Vagina (tissue), 2 donors: ENCODE results near the gene OR5D14.

Source experiments
- POLR2AphosphoS5 ChIP-seq, 2 donors: sonication (generic); formaldehyde crosslinking; IDR thresholded peaks; one replicate each; pipeline ENCODE4 v1.9.0; 2017; ENCODE audit warnings: antibody characterized with exemption in 2 of 2, mild to moderate bottlenecking in 2 of 2, low read depth in 1 of 2; ENCODE audit not compliant: insufficient read depth in 1 of 2
- TF ChIP-seq, protein P1 (sequence below), 3 experiments: fragments of 450-650 bp in 2 of 3; fragments of 200-600 bp in 1 of 3; sonication (generic) in 1 of 3; IDR thresholded peaks; one replicate each; pipeline ENCODE4 v1.5.1; 2017 to 2019; ENCODE audit warnings: antibody characterized with exemption in 3 of 3, mild to moderate bottlenecking in 2 of 3, moderate library complexity in 2 of 3

DNA sequence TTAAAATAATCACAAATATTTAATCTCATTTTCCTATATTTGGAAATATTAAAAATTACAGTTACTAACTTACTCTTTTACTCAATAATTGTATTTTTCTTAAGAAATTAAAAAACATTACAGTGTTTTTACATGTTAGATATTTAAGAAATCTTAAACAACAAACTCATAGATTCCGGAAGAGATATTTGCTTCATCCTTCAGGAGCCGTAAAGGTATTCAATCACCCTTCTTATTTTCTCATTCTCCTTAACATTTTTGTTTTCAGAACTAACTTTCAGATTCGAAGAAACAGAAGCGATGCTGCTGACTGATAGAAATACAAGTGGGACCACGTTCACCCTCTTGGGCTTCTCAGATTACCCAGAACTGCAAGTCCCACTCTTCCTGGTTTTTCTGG is 24.0 kb downstream of the OR5D14 start, which contains the start of gene OR5D18:
- TF ChIP-seq, protein P1, sequence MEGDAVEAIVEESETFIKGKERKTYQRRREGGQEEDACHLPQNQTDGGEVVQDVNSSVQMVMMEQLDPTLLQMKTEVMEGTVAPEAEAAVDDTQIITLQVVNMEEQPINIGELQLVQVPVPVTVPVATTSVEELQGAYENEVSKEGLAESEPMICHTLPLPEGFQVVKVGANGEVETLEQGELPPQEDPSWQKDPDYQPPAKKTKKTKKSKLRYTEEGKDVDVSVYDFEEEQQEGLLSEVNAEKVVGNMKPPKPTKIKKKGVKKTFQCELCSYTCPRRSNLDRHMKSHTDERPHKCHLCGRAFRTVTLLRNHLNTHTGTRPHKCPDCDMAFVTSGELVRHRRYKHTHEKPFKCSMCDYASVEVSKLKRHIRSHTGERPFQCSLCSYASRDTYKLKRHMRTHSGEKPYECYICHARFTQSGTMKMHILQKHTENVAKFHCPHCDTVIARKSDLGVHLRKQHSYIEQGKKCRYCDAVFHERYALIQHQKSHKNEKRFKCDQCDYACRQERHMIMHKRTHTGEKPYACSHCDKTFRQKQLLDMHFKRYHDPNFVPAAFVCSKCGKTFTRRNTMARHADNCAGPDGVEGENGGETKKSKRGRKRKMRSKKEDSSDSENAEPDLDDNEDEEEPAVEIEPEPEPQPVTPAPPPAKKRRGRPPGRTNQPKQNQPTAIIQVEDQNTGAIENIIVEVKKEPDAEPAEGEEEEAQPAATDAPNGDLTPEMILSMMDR (IDR thresholded peaks at IDR 0.05) = no peak
- TF ChIP-seq POLR2AphosphoS5 (IDR thresholded peaks at IDR 0.05; ENCODE audit: insufficient read depth in 1 of 2, low read depth in 1 of 2) = no peak
